Stimulated activated naive CD4-positive, alpha-beta T cell (primary cell): Measurements from ENCODE around the gene FMN1.
A peak's percentile ranks its signal among the peaks of the same experiment; 100 is the strongest.

Source experiments
- DNase-seq, 6 experiments: peaks; one replicate each; lab custom pipeline; 2025; lab: John Stamatoyannopoulos, UW

Gene FMN1

DNA sequence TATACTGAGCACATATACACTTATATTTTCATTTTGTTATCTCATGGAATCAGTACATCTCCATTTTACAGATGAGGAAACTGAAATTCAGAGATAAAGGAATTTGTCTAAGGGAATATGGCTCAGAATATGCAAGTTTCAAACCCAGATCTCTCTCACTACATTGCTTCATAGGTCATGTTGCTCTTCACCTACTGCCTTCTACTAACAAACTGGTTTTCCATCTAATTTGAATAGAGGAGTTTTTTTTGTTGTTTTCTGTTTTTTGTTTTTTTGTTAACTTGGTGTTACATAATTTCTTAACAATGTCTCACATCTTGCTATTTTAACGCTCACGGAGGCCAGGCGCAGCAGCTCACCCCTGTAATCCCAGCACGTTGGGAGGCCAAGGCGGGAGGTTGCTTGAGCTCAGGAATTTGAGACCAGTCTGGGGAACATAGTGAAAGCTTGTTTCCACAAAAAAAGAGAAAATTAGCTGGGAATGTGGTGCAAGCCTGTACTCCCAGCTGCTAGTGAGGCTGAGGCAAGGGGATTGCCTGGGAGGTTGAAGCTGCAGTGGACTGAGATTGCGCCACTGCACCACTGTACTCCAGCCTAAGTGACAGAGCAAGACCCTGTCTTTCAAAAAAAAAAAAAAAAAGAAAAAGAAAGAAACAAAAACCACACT is 37.0 kb downstream of the FMN1 start:
- no peak for DNase-seq

DNA sequence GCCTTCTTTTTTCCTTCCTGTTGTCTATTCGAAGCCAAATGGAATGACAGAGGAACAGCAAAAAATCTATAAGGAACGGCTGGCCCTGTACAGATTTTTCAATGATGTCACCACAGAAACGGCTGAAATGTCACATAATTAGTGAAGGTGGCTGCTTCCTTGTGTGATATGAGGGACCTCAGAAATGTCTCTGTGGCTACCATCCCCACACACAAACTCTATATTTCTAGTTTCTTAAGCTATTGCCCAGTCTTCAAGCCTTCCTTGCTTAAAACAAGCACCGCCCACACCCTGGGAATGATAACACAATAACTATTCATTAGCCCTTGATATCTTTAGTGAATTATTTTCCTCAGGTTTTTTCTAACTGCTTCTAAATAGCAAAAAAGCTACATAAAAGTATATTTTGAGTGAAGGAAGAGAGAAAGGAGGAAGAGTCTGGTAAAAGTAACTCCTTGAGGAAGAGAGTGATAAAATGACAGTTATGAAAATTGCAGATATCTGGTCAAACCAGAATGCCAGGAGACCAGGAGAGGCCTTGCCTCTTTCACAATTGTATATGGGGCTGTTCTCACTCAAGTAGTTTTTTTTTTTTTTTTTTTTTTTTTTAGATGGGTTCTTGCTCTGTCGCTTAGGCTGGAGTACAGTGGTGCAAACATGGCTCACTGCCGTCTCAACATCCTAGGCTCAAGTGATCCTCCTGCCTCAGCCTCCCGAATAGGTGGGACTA is 38.7 kb downstream of the FMN1 start:
- DNase-seq, result no peak

DNA sequence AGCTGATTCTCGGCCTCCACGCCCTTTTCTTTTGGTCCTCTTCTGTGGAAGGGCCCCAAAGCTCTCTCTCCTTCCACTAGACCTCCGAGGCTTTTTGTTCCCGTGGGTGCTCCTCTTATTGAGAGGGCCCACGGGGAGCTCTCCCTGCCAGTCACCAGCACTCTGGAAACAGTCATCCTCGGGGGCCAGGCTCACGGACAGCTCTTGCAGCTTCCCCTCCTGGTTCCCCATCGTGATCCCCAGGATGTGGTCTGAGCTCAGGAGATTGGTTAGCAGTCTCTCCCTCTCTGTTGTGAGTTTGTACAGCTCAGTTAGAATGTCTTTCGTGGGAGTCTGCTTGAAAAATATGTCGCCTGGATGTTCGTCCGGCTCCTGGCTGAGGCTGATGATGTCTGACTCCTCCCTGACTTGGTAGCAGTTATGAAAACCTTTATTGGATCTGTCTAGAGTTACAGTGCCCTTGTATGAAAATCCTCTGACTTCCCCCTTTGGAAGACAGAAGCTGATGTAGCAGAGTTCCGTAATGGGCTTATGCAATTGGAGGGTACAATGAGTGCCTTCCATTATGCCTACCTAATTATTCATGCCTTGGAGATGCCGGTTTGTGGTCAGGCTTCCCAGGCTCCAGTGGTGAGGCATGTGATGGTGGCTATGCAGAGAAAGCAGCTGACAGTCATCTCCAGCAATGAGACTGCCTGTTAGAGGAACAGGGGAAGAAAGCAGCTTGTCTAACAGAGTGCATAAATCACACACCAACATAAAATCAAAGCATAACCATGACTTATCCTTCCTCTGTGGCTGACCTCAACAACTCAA is 40.0 kb downstream of the FMN1 start:
- DNase-seq, result no peak

GRCh38 chr15:33153548-33153947 is 41.0 kb downstream of the FMN1 start:
- no peak for DNase-seq

DNA sequence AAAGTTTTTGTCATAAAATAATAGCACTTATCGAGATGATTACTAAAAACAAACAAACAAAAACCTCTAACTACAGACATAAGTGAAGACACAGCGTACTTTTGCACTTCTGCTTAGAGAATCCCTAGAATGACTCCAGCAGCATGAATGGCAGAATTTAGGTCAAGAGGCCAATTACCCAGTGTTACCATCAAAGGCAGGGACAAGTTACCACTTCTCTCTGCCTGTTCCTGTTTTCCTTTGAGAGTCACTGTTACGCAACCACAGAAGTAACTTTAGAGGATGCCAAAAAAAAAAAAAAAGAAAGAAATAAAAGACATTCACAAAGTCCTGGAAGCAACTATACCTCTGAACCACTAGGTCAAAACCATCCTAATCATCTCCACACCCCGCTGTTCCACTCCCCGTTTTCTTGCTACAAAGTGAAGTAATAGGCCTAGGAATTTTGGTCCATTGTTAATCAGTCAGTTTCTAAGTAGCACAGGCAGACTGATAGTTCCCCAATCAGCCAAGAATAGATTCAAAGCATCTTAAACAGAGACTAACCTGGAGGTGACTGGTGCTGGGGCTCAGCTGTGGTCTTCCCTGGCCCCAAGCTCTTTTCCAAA is 41.9 kb downstream of the FMN1 start:
- DNase-seq, result no peak

DNA sequence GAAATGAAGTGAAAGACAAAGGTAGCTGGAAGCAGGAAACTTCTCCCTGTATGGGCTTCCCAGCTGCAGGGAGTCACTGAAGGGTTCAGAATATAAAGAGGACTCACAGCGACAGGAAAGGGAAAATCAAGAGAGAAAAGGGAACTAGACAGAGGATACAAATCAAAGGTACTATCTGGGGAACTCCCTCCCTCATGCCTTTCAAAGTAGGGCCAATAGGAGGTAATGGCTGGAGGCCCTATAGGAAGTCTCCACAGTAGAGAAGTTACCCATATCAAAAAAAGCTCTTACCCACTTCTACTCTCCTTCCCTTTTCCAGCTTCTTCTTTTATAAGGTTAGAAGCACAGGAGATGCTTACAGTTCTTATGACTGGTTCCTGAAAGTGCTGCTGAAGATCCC is 43.5 kb downstream of the FMN1 start:
- DNase-seq, result no peak

DNA sequence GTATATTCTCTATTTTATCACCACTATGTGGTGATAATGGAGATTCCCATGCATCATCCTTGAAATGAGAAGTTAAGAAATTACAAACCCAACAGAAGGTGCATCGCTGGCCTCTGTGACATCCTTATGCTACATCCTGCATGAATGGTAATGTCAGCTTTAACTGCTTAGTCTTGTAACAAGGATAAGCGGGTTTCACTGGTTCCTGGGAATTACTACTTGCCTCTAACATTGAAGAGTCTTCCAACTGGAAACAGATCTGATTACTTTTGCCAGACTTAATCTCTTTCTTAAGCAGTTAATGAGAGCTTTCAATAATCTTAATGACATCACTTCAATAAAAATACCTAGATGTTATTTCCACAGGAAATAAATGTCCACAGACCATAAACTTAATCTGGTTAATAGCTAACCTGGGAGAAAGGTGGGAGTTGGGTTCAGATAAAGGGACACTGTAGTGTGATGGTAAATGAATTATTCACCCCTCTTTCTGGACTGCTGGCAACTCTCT is 44.0 kb downstream of the FMN1 start:
- DNase-seq, result no peak

- DNase-seq, result no peak
Measured at GRCh38 chr15:33149919-33150318, 44.6 kb downstream of the FMN1 start.

DNA sequence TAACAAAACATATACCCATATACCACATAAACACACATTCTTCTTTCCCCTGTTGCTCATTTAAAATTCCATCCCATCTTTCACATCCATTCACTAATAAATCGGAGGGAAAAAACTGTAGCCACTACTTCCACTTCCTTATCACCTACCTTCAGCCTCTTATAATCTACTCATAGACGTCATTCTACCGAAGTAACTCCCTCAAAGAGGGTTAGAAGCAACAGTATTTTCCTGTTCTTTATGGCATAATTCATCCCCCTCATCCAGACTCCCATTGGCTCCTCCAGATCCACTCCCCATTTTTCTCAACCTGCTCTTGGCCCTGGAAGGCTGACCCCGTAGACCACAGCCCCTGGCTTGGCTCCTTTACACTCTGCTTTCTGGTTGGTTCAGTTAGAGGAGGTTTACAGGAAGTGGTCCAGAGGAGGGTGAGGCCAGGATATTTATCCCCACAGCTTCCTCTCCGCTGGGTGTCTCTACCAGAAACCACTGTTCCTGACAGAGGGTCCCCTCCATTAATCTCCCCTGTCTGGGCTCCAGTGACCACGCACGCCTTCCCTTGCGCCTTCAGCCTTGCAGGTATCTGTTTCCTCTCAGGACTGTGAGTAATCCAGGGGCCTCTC is 46.3 kb downstream of the FMN1 start:
- peak in 2 of 6 experiments; percentile 9 to 14 for DNase-seq

DNA sequence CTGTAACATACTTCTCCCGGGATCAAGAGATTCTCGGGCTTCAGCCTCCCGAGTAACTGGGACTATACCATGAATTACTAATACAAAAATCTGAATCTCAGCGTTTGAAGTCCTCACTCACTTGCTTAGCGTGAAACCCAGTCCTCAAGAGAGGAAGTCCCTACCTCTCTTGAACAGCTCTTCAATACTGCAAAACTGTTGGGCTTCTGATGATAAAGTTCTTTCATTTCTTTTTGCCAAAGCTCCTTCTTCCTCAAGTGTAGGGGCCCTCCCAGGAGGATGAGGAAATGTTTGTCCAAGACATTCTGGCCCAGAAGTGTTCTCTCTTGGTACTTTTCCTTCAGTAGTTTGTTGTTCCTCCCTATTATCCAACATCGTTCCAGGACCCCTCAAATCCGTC is 48.5 kb downstream of the FMN1 start:
- DNase-seq, result no peak

- DNase-seq, result no peak
Measured at GRCh38 chr15:33145447-33145846, 49.1 kb downstream of the FMN1 start.

GRCh38 chr15:33142708-33143107 is 51.8 kb downstream of the FMN1 start:
- no peak for DNase-seq

DNA sequence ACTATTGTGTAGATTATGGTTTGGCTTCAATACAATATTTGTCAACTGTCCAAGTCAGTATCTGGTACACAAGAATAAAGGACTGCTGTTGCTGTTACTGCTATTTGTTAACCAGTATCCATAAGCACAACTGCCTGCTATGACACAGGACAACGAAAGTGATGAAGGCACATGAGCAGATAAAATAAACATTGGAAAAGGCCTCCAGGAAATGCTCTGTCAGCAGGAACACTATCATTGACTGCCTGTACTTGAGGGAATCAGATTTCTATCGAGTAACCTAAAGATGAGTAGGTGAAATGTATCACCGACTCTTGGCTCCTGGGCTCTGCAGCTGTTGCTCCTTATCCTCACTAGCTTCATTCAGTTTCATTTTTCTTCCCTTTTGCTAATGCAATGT is 56.5 kb downstream of the FMN1 start:
- DNase-seq, result no peak

GRCh38 chr15:33137101-33137500 is 57.4 kb downstream of the FMN1 start:
- no peak for DNase-seq

- no peak for DNase-seq
Measured at GRCh38 chr15:33136353-33136752, 58.2 kb downstream of the FMN1 start.

DNA sequence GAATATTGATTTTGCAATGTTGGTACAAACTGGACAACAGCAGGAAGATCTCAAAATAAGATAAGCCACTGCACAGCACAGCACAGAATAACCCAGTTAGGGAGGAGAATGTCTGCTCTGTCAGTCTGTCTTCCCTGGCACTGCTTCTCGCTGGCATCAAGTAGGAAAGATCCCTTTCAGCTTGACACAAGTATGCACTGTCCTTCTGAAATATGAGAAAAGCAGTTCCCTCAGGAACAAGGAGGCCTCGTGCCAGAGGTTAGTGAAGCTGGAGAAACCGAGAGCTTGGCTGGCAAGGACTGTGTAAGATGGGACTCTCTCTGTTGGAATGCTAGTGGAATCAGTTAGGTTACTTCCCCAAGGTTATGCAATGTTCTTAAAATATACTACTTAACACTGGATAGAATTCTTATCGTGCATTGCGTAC is 59.1 kb downstream of the FMN1 start:
- no peak for DNase-seq

GRCh38 chr15:33132722-33133345 is 61.7 kb downstream of the FMN1 start:
- DNase-seq, result peak in 2 of 6 experiments; percentile 5 to 39

- no peak for DNase-seq
Measured at GRCh38 chr15:33132233-33132580, 62.3 kb downstream of the FMN1 start.

DNA sequence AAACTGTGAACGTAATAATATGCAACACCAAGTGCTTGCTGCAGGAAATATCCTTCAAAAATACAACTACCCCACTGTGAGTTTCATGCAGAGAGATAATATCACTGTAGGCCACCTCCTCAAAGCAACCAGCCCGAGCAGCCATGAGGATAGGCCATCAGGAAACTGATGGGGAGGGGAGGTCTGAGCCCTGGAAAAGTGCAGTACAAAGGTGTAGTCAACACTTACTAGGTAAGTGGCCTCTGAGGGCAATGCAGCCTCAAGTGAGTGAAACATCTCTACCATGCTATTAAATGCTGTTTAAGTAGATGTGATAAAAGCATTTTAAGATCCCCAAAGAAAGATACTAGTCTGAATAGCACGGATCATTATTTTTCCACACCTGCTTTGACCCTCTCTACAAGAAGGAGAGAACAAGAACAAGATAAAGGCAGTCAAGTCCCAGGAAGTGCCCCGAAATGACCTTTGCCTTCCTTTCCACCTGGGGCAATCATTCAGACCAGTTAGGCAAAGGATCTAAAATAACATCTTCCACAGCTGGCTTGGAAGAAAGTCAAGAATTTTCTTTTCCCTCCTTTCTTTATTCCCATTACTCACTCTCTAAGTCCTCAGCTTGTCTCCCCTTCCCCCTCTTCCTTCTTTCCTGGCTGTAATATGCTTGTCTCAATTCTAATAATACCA is 62.8 kb downstream of the FMN1 start:
- no peak for DNase-seq

GRCh38 chr15:33126559-33127290 is 67.8 kb downstream of the FMN1 start:
- peak in 5 of 6 experiments; percentile 15 to 84 (median 57) for DNase-seq
